Hindlimb muscle (tissue), 1 donor: ENCODE results near the gene GPR161. TPM values are rescaled to one million over a fixed set of nuclear protein-coding genes. Genes with fewer than 3 reads are reported as not detected.
"Not testable (repeated sequence)": the region's sequence is repeated elsewhere in the genome, so short reads cannot be mapped to it uniquely, and the experiment has no call there.

Experiments used
- DNase-seq: peaks from one replicate; pipeline ENCODE4 v3.0.0-alpha.2; 2013
- polyA plus RNA-seq: library from polyadenylated mRNA; unstranded; fragments of 120-200 nt; gene quantifications from one replicate; pipeline ENCODE4 v1.2.1, GENCODE V29; 2013; ENCODE audit not compliant: insufficient read length

The GPR161 gene
- polyA plus RNA-seq = 12.5 TPM

GRCh38 chr1:168136709-168137514, at the start of gene GPR161:
TSS of gene GPR161 (minus strand) at chr1:168136930. CDS start at chr1:168104850, 32,080 bp downstream.
- peak; percentile 56 for DNase-seq

GRCh38 chr1:168181063-168181720, 44.5 kb upstream of the GPR161 start:
- DNase-seq = not testable (repeated sequence)

- no peak for DNase-seq
Measured at GRCh38 chr1:168180148-168180524, 43.4 kb upstream of the GPR161 start.

GRCh38 chr1:168179438-168180147, 42.9 kb upstream of the GPR161 start:
- DNase-seq = no peak

GRCh38 chr1:168178638-168179437, 42.1 kb upstream of the GPR161 start, which contains the start of gene TIPRL:
TSS of gene TIPRL (plus strand) at chr1:168178962. CDS start at chr1:168179078, 116 bp downstream.
- peak; percentile 95 for DNase-seq

- DNase-seq = no peak
Measured at GRCh38 chr1:168178227-168178637, 41.5 kb upstream of the GPR161 start.

- DNase-seq = no peak
Measured at GRCh38 chr1:168172250-168172915, 35.7 kb upstream of the GPR161 start.

- no peak for DNase-seq
Measured at GRCh38 chr1:168170564-168171508, 34.1 kb upstream of the GPR161 start.

GRCh38 chr1:168167806-168168205, 31.1 kb upstream of the GPR161 start:
- no peak for DNase-seq

- no peak for DNase-seq
Measured at GRCh38 chr1:168164771-168165170, 28.0 kb upstream of the GPR161 start.

GRCh38 chr1:168163670-168164069, 26.9 kb upstream of the GPR161 start:
- DNase-seq = no peak

- DNase-seq = no peak
Measured at GRCh38 chr1:168161459-168161858, 24.7 kb upstream of the GPR161 start.

GRCh38 chr1:168159979-168160378, 23.2 kb upstream of the GPR161 start:
- no peak for DNase-seq

GRCh38 chr1:168159251-168159650, 22.5 kb upstream of the GPR161 start:
- DNase-seq = no peak

GRCh38 chr1:168157638-168158037, 20.9 kb upstream of the GPR161 start:
- DNase-seq = no peak

- no peak for DNase-seq
Measured at GRCh38 chr1:168155910-168156309, 19.2 kb upstream of the GPR161 start.

- not testable (repeated sequence) for DNase-seq
Measured at GRCh38 chr1:168154707-168155106, 18.0 kb upstream of the GPR161 start.

- no peak for DNase-seq
Measured at GRCh38 chr1:168151935-168152334, 15.2 kb upstream of the GPR161 start.

GRCh38 chr1:168150283-168150682, 13.6 kb upstream of the GPR161 start:
- no peak for DNase-seq

- DNase-seq = no peak
Measured at GRCh38 chr1:168148916-168149315, 12.2 kb upstream of the GPR161 start.

GRCh38 chr1:168146626-168147025, 9.9 kb upstream of the GPR161 start:
- no peak for DNase-seq
